ENCODE data around the gene RIN1.

RIN1 gene

GRCh38 chr11:66334605-66335442, 1.4 kb downstream of the RIN1 start:
- peak; percentile 71 for DNase-seq (ENCODE audit: low spot score)
- Histone ChIP-seq H3K27ac (peak overlapping the region in 1 of 2 donors; percentile 79), H3K4me3 (peak overlapping the region; percentile 87)
- TF ChIP-seq CTCF (IDR thresholded peaks at IDR 0.05) = no peak

- Histone ChIP-seq H3K4me3 (no peak overlapping the region), H3K27ac (no peak overlapping the region)
- no peak for TF ChIP-seq CTCF (IDR thresholded peaks at IDR 0.05)
- DNase-seq (ENCODE audit: low spot score) = peak; percentile 70
Measured at GRCh38 chr11:66333896-66334604, 2.2 kb downstream of the RIN1 start.

GRCh38 chr11:66333220-66333877, 2.9 kb downstream of the RIN1 start:
- Histone ChIP-seq H3K4me3 (no peak overlapping the region), H3K27ac (no peak overlapping the region)
- peak; percentile 64 for DNase-seq (ENCODE audit: low spot score)
- no peak for TF ChIP-seq CTCF (IDR thresholded peaks at IDR 0.05)

- no peak for TF ChIP-seq CTCF (IDR thresholded peaks at IDR 0.05)
- Histone ChIP-seq H3K27ac (no peak overlapping the region), H3K4me3 (no peak overlapping the region)
- no peak for DNase-seq (ENCODE audit: low spot score)
Measured at GRCh38 chr11:66332371-66333219, 3.6 kb downstream of the RIN1 start.

- H3K4me3 ChIP-seq = no peak overlapping the region
- no peak for DNase-seq (ENCODE audit: low spot score)
- H3K27ac ChIP-seq = no peak overlapping the region
- TF ChIP-seq CTCF (IDR thresholded peaks at IDR 0.05) = no peak
Measured at GRCh38 chr11:66331542-66332370, 4.5 kb downstream of the RIN1 start.

GRCh38 chr11:66330931-66331330, 5.3 kb downstream of the RIN1 start:
- Histone ChIP-seq H3K27ac (no peak overlapping the region), H3K4me3 (no peak overlapping the region)
- TF ChIP-seq CTCF (IDR thresholded peaks at IDR 0.05) = no peak
- DNase-seq (ENCODE audit: low spot score) = no peak
